CD4-positive, alpha-beta T cell (primary cell): ENCODE data around the gene TTYH2. TPM values are rescaled to one million over a fixed set of nuclear protein-coding genes. Genes with fewer than 3 reads are reported as not detected.
"Not testable (repeated sequence)": the region's sequence is repeated elsewhere in the genome, so short reads cannot be mapped to it uniquely, and the experiment has no call there.

ENCODE experiments used
- ATAC-seq: fragments of 200-7000 bp; cut with Tn5 transposase; one replicate; pipeline ENCODE4 v1.10.0; 2022; ENCODE audit warnings: mild to moderate bottlenecking; ENCODE audit not compliant: poor library complexity
- CTCF ChIA-PET: fragments of 350-600 bp; sonication (Branson Sonifier 250); formaldehyde crosslinking; loops from one replicate; lab custom pipeline; 2021; ENCODE audit warnings: antibody characterized with exemption, inconsistent platforms; lab: Charles Lee
- POLR2A ChIA-PET: fragments of 350-600 bp; sonication (Branson Sonifier 250); formaldehyde crosslinking; loops from one replicate; lab custom pipeline; 2021; ENCODE audit warnings: antibody characterized with exemption, inconsistent platforms; lab: Charles Lee
- DNase-seq, 14 experiments: peaks; one replicate each; pipeline ENCODE4 v3.0.0-alpha.2; 2013 to 2020; ENCODE audit warnings: mixed read lengths in 2 of 14
- H3K27ac ChIP-seq, 2 donors: one replicate each; pipeline versions ENCODE4 v1.5.1 to v1.7.0; 2013; ENCODE audit warnings: low read length in 2 of 2, low read depth in 1 of 2, mild to moderate bottlenecking in 1 of 2
- H3K27me3 ChIP-seq, 2 experiments: 1 replicate in 1 of 2; 2 replicates in 1 of 2; pipeline versions ENCODE4 v1.6.1 to v1.7.0; 2013; ENCODE audit warnings: low read length in 2 of 2, control low read depth in 1 of 2, mild to moderate bottlenecking in 1 of 2, moderate library complexity in 1 of 2; ENCODE audit not compliant: insufficient read depth in 2 of 2, control insufficient read depth in 1 of 2
- H3K36me3 ChIP-seq: one replicate; pipeline ENCODE4 v1.6.1; 2013; ENCODE audit warnings: low read length, control low read depth; ENCODE audit not compliant: insufficient read depth
- H3K4me1 ChIP-seq: one replicate; pipeline ENCODE4 v1.6.1; 2013; ENCODE audit warnings: low read length, control low read depth; ENCODE audit not compliant: insufficient read depth
- H3K4me3 ChIP-seq: one replicate; pipeline ENCODE4 v1.5.1; 2013; ENCODE audit warnings: mild to moderate bottlenecking, low read length, moderate library complexity
- H3K9me3 ChIP-seq, 2 experiments: 1 replicate in 1 of 2; 2 replicates in 1 of 2; pipeline versions ENCODE4 v1.6.1 to v1.7.0; 2013; ENCODE audit warnings: low read length in 2 of 2, mild to moderate bottlenecking in 2 of 2, control low read depth in 1 of 2, moderate library complexity in 1 of 2; ENCODE audit not compliant: control insufficient read depth in 1 of 2, insufficient read depth in 1 of 2
- H3K27ac Mint-ChIP-seq: one replicate; pipeline ENCODE4 v1.8.0; 2020; ENCODE audit warnings: mixed read lengths
- H3K27me3 Mint-ChIP-seq: one replicate; pipeline ENCODE4 v1.8.0; 2021; ENCODE audit warnings: mixed read lengths
- H3K36me3 Mint-ChIP-seq: one replicate; pipeline ENCODE4 v1.8.0; 2021; ENCODE audit warnings: low read depth, mixed read lengths
- H3K4me1 Mint-ChIP-seq: one replicate; pipeline ENCODE4 v1.8.0; 2021; ENCODE audit warnings: low read depth, mixed read lengths
- H3K4me3 Mint-ChIP-seq: one replicate; pipeline ENCODE4 v1.8.0; 2020; ENCODE audit warnings: mild to moderate bottlenecking, mixed read lengths
- H3K9me3 Mint-ChIP-seq: one replicate; pipeline ENCODE4 v1.8.0; 2020; ENCODE audit warnings: mixed read lengths
- intact Hi-C, 2 experiments: fragments of 100-400 bp; cut with DNase I in 1 of 2; cut with micrococcal nuclease in 1 of 2; formaldehyde crosslinking; loops; one replicate each; pipeline versions ENCODE4 v1.15.1 to v1.9.0; 2023 to 2025; cut with DNase I, micrococcal nuclease
- total RNA-seq, 174 experiments: library from RNA in 2 of 174; stranded (reverse) in 2 of 174; gene quantifications; one replicate each; pipeline ENCODE4 v1.2.3 and lab custom pipeline; 2021 to 2026
- TF ChIP-seq, protein P1 (sequence below): fragments of 200-600 bp; IDR thresholded peaks from one replicate; pipeline ENCODE4 v1.8.0; 2022; ENCODE audit warnings: antibody characterized with exemption, mild to moderate bottlenecking

TTYH2 gene
- total RNA-seq, 2 experiments from 2014 or later: 4.4 to 5.4 TPM

GRCh38 chr17:74276541-74277009 lies 63.2 kb downstream of the TTYH2 start:
- Mint-ChIP-seq H3K27me3 (peaks cover 4% of the 10 kb centered on the region), H3K27ac (peak overlapping the region; percentile 53), H3K4me3 (no peak overlapping the region), H3K4me1 (peaks cover 48% of the 10 kb centered on the region), H3K36me3 (no peaks in the 10 kb centered on the region), H3K9me3 (no peaks in the 10 kb centered on the region)
- TF ChIP-seq, protein P1, sequence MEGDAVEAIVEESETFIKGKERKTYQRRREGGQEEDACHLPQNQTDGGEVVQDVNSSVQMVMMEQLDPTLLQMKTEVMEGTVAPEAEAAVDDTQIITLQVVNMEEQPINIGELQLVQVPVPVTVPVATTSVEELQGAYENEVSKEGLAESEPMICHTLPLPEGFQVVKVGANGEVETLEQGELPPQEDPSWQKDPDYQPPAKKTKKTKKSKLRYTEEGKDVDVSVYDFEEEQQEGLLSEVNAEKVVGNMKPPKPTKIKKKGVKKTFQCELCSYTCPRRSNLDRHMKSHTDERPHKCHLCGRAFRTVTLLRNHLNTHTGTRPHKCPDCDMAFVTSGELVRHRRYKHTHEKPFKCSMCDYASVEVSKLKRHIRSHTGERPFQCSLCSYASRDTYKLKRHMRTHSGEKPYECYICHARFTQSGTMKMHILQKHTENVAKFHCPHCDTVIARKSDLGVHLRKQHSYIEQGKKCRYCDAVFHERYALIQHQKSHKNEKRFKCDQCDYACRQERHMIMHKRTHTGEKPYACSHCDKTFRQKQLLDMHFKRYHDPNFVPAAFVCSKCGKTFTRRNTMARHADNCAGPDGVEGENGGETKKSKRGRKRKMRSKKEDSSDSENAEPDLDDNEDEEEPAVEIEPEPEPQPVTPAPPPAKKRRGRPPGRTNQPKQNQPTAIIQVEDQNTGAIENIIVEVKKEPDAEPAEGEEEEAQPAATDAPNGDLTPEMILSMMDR: no peak
- ChIA-PET POLR2A (no interaction called here), CTCF (no interaction called here)
- DNase-seq: no peak
- Histone ChIP-seq H3K4me3 (no peak overlapping the region), H3K27me3 (peaks cover 0 to 2% of the 10 kb centered on the region in 2 experiments), H3K36me3 (no peaks in the 10 kb centered on the region), H3K27ac (no peak overlapping the region), H3K9me3 (peaks cover 0 to 1% of the 10 kb centered on the region in 2 experiments), H3K4me1 (peaks cover 55% of the 10 kb centered on the region)
- no peak for ATAC-seq
- intact Hi-C loops: no loop called here

DNA sequence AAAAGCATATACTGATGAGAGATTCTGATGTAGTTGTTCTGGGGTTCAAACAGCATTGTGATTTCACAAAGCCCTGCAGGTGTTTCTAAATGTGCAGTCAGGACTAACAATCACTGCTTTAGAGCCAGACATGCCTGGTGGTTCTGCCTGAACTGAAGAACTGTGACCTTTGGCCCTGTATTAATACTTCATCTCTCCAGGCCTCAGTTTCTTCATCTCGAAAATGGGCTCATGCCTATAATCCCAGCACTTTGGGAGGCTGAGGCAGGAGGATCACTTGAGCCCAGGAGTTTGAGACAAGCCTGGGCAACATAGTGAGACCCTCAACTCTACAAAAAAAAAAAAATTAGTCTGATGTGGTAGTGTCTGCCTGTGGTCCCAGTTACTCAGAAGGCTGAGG lies 64.6 kb downstream of the TTYH2 start:
- no peaks in the 10 kb centered on the region for H3K9me3 Mint-ChIP-seq
- peaks cover 61% of the 10 kb centered on the region for H3K4me1 Mint-ChIP-seq
- CTCF ChIA-PET: no interaction called here
- H3K27me3 Mint-ChIP-seq: peaks cover 2% of the 10 kb centered on the region
- Histone ChIP-seq H3K4me3 (no peak overlapping the region), H3K36me3 (no peaks in the 10 kb centered on the region), H3K4me1 (peaks cover 68% of the 10 kb centered on the region), H3K27ac (peak overlapping the region in 1 of 2 donors; percentile 17), H3K27me3 (peaks cover 0 to 2% of the 10 kb centered on the region in 2 experiments), H3K9me3 (peaks cover 0 to 9% of the 10 kb centered on the region in 2 experiments)
- peak overlapping the region; percentile 59 for H3K27ac Mint-ChIP-seq
- H3K4me3 Mint-ChIP-seq: no peak overlapping the region
- H3K36me3 Mint-ChIP-seq: no peaks in the 10 kb centered on the region
- POLR2A ChIA-PET: no interaction called here
- no peak for ATAC-seq
- intact Hi-C loops: no loop called here
- TF ChIP-seq, protein P1: no peak
- no peak for DNase-seq

- H3K36me3 ChIP-seq, H3K9me3 ChIP-seq, H3K27me3 ChIP-seq, H3K9me3 Mint-ChIP-seq, H3K4me3 Mint-ChIP-seq, H3K4me3 ChIP-seq, DNase-seq, H3K27me3 Mint-ChIP-seq, ATAC-seq, H3K36me3 Mint-ChIP-seq: not testable (repeated sequence)
- Mint-ChIP-seq H3K4me1 (peaks cover 57% of the 10 kb centered on the region), H3K27ac (peak overlapping the region; percentile 90)
- H3K4me1 ChIP-seq: peaks cover 73% of the 10 kb centered on the region
- CTCF ChIA-PET: interaction anchor here (1.3 kb wide), 1 partner anchor 21 kb away, joined by 3 read pairs; no protein-coding TSS in a partner anchor
- POLR2A ChIA-PET: interaction anchor here (0.7 to 4.5 kb wide), 3 partner anchors 8 to 66 kb away, joined by 5 to 28 read pairs (median 7); partner anchors contain the start of gene TTYH2
- H3K27ac ChIP-seq: peak overlapping the region; percentile 57 to 90
- intact Hi-C loops: loop anchor here (5.0 kb wide), 1 partner anchor 67 kb away; the partner anchor contains the start of gene TTYH2 (in 2 of the 2)
Measured at GRCh38 chr17:74279617-74280016, 66.2 kb downstream of the TTYH2 start.
